ENCODE measurements around the gene C2CD2L.

- no peak for TF ChIP-seq POLR2A (IDR thresholded peaks at IDR 0.05; ENCODE audit: low read length)
- TF ChIP-seq GATA1 (IDR thresholded peaks at IDR 0.05; ENCODE audit: low read depth, low read length): no peak
These were observed 17.8 kb upstream of the C2CD2L start for GRCh38 chr11:119089319-119089718.

All from erythroblast (primary cell).